SK-N-SH treated with all-trans-retinoic acid at 6 μM for 48 hours (cell line): Measurements from ENCODE around the gene NID1.

Experiments
- ATAC-seq: fragments of 200-7000 bp; cut with Tn5 transposase; 3 replicates; pipeline ENCODE4 v1.9.1; 2020; ENCODE audit warnings: mild to moderate bottlenecking, moderate library complexity
- BACH2 ChIP-seq: fragments of 250-450 bp; sonication (Bioruptor Pico); IDR thresholded peaks from 2 replicates; pipeline ENCODE4 v1.9.0; 2021; ENCODE audit warnings: mild to moderate bottlenecking, borderline replicate concordance
- CSDC2 ChIP-seq: fragments of 250-450 bp; sonication (Bioruptor Pico); IDR thresholded peaks from 2 replicates; pipeline ENCODE4 v1.5.0; 2020; ENCODE audit warnings: mild to moderate bottlenecking, moderate library complexity
- ESRRG ChIP-seq: fragments of 250-450 bp; sonication (Bioruptor Pico); IDR thresholded peaks from 2 replicates; pipeline ENCODE4 v1.6.1; 2021; ENCODE audit warnings: mild to moderate bottlenecking
- GLIS3 ChIP-seq: fragments of 250-450 bp; sonication (Bioruptor Pico); IDR thresholded peaks from 2 replicates; pipeline ENCODE4 v1.5.0; 2020; ENCODE audit warnings: mild to moderate bottlenecking, moderate library complexity
- ISL1 ChIP-seq: fragments of 250-450 bp; sonication (Bioruptor Pico); IDR thresholded peaks from 2 replicates; pipeline ENCODE4 v2.1.2; 2022; ENCODE audit warnings: mild to moderate bottlenecking, moderate library complexity
- OSR1 ChIP-seq: fragments of 250-450 bp; sonication (Bioruptor Pico); IDR thresholded peaks from 2 replicates; pipeline ENCODE4 v1.8.0; 2022; ENCODE audit warnings: moderate library complexity, mild to moderate bottlenecking, inconsistent platforms
- PATZ1 ChIP-seq: fragments of 250-450 bp; sonication (Bioruptor Pico); IDR thresholded peaks from 2 replicates; pipeline ENCODE4 v1.8.0; 2020; ENCODE audit warnings: mild to moderate bottlenecking, moderate library complexity, borderline replicate concordance
- PPARA ChIP-seq: fragments of 250-450 bp; sonication (Bioruptor Pico); IDR thresholded peaks from 2 replicates; pipeline ENCODE4 v1.5.0; 2020; ENCODE audit warnings: mild to moderate bottlenecking, borderline replicate concordance
- RARB ChIP-seq: fragments of 250-450 bp; sonication (Bioruptor Pico); IDR thresholded peaks from 2 replicates; pipeline ENCODE4 v1.8.0; 2021; ENCODE audit warnings: mild to moderate bottlenecking, moderate library complexity
- SNAI2 ChIP-seq: fragments of 250-450 bp; sonication (Bioruptor Pico); IDR thresholded peaks from 2 replicates; pipeline ENCODE4 v1.5.0; 2020; ENCODE audit warnings: mild to moderate bottlenecking, moderate library complexity
- TCF4 ChIP-seq: fragments of 250-450 bp; sonication (Bioruptor Pico); IDR thresholded peaks from 2 replicates; pipeline ENCODE4 v1.8.0; 2021; ENCODE audit warnings: mild to moderate bottlenecking, moderate library complexity, borderline replicate concordance
- TOX ChIP-seq: fragments of 250-450 bp; sonication (Bioruptor Pico); IDR thresholded peaks from 2 replicates; pipeline ENCODE4 v1.8.0; 2021; ENCODE audit warnings: mild to moderate bottlenecking, moderate library complexity, borderline replicate concordance
- ZC3H10 ChIP-seq: fragments of 250-450 bp; sonication (Bioruptor Pico); IDR thresholded peaks from 2 replicates; pipeline ENCODE4 v1.5.1; 2021; ENCODE audit warnings: mild to moderate bottlenecking, moderate library complexity
- ZFP3 ChIP-seq: fragments of 250-450 bp; sonication (Bioruptor Pico); IDR thresholded peaks from 2 replicates; pipeline ENCODE4 v1.5.0; 2020; ENCODE audit warnings: mild to moderate bottlenecking, moderate library complexity
- ZFP30 ChIP-seq: fragments of 450-650 bp; formaldehyde crosslinking; IDR thresholded peaks from 2 replicates; pipeline ENCODE4 v1.5.0; 2022; ENCODE audit warnings: mild to moderate bottlenecking, moderate library complexity
- ZNF565 ChIP-seq: fragments of 450-650 bp; formaldehyde crosslinking; conservative IDR thresholded peaks from 2 replicates; pipeline ENCODE4 v1.5.0; 2020; ENCODE audit warnings: low read depth, mild to moderate bottlenecking, moderate library complexity
- ZNF70 ChIP-seq: fragments of 450-650 bp; formaldehyde crosslinking; IDR thresholded peaks from 2 replicates; pipeline ENCODE4 v1.5.0; 2020; ENCODE audit warnings: mild to moderate bottlenecking, moderate library complexity
- ZNF8 ChIP-seq: fragments of 450-650 bp; formaldehyde crosslinking; IDR thresholded peaks from 2 replicates; pipeline ENCODE4 v1.5.0; 2020; ENCODE audit warnings: mild to moderate bottlenecking, moderate library complexity
- TF ChIP-seq, protein P1 (sequence below): fragments of 250-450 bp; sonication (Bioruptor Pico); IDR thresholded peaks from 2 replicates; pipeline ENCODE4 v1.5.0; 2020; ENCODE audit warnings: mild to moderate bottlenecking, moderate library complexity
- TF ChIP-seq, protein P2 (sequence below): fragments of 250-450 bp; sonication (Bioruptor Pico); IDR thresholded peaks from 2 replicates; pipeline ENCODE4 v1.5.1; 2021; ENCODE audit warnings: mild to moderate bottlenecking, moderate library complexity
- TF ChIP-seq, protein P3 (sequence below): fragments of 250-450 bp; sonication (Bioruptor Pico); IDR thresholded peaks from 2 replicates; pipeline ENCODE4 v1.8.0; 2021; ENCODE audit warnings: low read depth, mild to moderate bottlenecking, moderate library complexity, borderline replicate concordance
- TF ChIP-seq, protein P4 (sequence below): fragments of 250-450 bp; sonication (Bioruptor Pico); IDR thresholded peaks from 2 replicates; pipeline ENCODE4 v1.5.1; 2020; ENCODE audit warnings: low read depth, mild to moderate bottlenecking, moderate library complexity

NID1 gene

DNA sequence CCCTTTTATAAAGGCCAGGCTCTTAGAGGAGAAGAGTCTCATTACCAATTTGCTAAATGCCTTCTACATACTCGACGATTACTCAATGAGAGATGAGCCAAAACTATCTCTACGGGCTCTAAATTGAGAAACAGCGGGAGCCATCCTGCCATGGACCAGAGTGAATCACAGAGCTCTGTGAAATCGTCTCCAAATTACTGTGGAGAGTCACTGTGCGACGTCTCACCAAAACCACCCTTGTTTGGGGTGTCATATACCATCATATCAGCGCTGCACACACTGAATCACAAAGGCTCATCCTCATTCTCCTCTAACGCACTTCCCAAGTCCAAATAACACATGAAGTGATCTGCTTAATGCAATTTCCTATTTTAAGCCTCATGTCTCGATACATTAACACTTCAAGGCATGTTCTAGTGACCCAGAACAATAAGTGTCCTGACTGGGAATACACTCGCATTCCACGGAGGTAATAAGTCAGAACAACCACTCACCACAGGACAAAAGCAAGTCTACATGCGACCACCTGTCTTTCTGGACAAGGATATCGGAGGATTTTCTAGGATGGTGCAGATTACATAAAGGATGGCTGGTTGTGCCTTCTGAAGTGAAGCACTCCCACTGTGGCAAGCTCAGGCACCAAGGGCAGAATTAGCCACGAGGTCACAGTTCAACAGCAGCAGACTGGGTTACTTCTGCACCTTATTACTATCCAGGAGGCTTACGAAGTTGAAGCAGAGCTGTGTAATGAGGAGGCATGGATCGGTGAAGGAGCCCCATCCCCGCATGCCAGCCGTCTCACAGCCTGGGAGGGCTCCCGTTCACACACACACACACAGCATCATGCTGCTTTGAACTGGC, 44.3 kb downstream of the NID1 start:
- TF ChIP-seq ZNF8: no peak
- TF ChIP-seq, protein P1, sequence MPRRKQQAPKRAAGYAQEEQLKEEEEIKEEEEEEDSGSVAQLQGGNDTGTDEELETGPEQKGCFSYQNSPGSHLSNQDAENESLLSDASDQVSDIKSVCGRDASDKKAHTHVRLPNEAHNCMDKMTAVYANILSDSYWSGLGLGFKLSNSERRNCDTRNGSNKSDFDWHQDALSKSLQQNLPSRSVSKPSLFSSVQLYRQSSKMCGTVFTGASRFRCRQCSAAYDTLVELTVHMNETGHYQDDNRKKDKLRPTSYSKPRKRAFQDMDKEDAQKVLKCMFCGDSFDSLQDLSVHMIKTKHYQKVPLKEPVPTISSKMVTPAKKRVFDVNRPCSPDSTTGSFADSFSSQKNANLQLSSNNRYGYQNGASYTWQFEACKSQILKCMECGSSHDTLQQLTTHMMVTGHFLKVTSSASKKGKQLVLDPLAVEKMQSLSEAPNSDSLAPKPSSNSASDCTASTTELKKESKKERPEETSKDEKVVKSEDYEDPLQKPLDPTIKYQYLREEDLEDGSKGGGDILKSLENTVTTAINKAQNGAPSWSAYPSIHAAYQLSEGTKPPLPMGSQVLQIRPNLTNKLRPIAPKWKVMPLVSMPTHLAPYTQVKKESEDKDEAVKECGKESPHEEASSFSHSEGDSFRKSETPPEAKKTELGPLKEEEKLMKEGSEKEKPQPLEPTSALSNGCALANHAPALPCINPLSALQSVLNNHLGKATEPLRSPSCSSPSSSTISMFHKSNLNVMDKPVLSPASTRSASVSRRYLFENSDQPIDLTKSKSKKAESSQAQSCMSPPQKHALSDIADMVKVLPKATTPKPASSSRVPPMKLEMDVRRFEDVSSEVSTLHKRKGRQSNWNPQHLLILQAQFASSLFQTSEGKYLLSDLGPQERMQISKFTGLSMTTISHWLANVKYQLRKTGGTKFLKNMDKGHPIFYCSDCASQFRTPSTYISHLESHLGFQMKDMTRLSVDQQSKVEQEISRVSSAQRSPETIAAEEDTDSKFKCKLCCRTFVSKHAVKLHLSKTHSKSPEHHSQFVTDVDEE (CRISPR knock-in tag): no peak
- no peak for TF ChIP-seq CSDC2 (CRISPR knock-in tag)
- TF ChIP-seq BACH2 (CRISPR knock-in tag): no peak
- no peak for TF ChIP-seq ISL1 (CRISPR knock-in tag)
- TF ChIP-seq ZFP3: no peak
- TF ChIP-seq OSR1 (CRISPR knock-in tag): no peak
- TF ChIP-seq TOX (CRISPR knock-in tag): no peak
- TF ChIP-seq RARB: no peak
- TF ChIP-seq ZNF565 (CRISPR knock-in tag): no peak

DNA sequence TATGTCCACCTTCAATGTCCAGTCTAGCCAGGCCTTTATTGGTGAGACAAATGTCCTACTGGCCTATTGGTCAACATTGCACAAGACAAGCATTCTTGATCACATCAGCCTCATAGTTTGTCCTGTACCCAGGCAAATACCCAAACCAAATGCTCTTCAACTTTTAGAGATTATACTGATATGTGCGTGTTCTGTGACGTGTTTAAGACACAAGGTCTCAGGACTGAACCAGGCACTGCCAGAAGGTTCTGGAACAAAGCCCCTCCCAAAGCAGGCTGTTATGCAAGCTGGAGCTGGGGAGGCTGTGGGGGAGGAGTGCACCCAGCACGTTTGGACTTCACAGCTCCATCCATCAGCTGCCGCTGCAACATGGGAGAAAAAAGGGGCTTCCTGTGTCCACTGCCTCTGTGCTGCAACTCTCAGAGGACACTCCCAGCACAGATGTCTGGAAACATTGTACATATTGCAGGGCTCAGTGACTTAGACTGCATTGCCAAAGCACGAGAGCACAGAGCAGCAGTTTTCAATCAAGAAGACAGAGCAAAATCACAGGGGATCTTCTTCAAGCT, 45.9 kb downstream of the NID1 start:
- ATAC-seq: no peak
- TF ChIP-seq ZNF8 (no peak), TCF4 (CRISPR knock-in tag) (no peak), ZC3H10 (no peak), BACH2 (CRISPR knock-in tag) (no peak), ESRRG (CRISPR knock-in tag) (no peak), ISL1 (CRISPR knock-in tag) (no peak), ZFP30 (no peak), ZNF70 (CRISPR knock-in tag) (no peak), PATZ1 (CRISPR knock-in tag) (no peak), ZNF565 (CRISPR knock-in tag) (no peak)
- TF ChIP-seq, protein P2, sequence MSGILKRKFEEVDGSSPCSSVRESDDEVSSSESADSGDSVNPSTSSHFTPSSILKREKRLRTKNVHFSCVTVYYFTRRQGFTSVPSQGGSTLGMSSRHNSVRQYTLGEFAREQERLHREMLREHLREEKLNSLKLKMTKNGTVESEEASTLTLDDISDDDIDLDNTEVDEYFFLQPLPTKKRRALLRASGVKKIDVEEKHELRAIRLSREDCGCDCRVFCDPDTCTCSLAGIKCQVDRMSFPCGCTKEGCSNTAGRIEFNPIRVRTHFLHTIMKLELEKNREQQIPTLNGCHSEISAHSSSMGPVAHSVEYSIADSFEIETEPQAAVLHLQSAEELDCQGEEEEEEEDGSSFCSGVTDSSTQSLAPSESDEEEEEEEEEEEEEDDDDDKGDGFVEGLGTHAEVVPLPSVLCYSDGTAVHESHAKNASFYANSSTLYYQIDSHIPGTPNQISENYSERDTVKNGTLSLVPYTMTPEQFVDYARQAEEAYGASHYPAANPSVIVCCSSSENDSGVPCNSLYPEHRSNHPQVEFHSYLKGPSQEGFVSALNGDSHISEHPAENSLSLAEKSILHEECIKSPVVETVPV (CRISPR knock-in tag): no peak
- TF ChIP-seq, protein P3, sequence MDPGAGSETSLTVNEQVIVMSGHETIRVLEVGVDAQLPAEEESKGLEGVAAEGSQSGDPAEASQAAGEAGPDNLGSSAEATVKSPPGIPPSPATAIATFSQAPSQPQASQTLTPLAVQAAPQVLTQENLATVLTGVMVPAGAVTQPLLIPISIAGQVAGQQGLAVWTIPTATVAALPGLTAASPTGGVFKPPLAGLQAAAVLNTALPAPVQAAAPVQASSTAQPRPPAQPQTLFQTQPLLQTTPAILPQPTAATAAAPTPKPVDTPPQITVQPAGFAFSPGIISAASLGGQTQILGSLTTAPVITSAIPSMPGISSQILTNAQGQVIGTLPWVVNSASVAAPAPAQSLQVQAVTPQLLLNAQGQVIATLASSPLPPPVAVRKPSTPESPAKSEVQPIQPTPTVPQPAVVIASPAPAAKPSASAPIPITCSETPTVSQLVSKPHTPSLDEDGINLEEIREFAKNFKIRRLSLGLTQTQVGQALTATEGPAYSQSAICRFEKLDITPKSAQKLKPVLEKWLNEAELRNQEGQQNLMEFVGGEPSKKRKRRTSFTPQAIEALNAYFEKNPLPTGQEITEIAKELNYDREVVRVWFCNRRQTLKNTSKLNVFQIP (CRISPR knock-in tag): no peak

More for the DNA sequence above, 44.3 kb downstream of the NID1 start:
- no peak for ATAC-seq

DNA sequence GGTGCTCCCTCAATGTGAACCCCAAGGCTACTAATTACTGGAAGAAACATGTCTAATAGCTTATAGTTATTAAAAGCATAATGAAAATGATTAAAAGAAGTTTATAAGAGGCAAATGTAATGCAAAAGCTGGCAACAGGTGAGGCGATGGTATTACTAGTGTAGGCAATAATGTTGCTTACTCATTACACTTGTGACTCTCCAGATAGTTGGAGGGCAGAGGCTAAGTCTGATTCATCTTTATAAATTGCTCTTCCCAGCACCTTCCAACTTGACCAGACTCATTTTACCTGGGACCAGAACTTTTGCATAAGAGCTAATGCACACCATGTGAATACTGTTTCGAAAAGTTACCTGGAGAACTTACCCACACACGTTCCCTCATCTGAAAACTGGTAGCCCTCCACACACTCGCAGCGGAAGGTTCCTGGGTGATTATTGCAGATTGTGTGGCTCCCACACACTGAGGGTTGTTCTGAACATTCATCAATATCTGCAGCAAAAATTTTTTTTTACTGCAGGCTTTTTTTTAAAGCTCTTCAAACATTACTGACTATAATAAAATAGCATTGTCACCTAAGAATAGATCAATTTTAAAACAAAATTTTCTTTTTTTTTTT, 48.0 kb downstream of the NID1 start:
- peak; percentile 45; the same call in 2 of the 3 replicates for ATAC-seq
- TF ChIP-seq ZFP3: no peak
- no peak for TF ChIP-seq TOX (CRISPR knock-in tag)
- TF ChIP-seq PPARA (CRISPR knock-in tag): no peak
- no peak for TF ChIP-seq CSDC2 (CRISPR knock-in tag)
- no peak for TF ChIP-seq PATZ1 (CRISPR knock-in tag)
- TF ChIP-seq TCF4 (CRISPR knock-in tag): no peak
- TF ChIP-seq, protein P2 (CRISPR knock-in tag): no peak
- TF ChIP-seq ZNF8: no peak
- TF ChIP-seq GLIS3 (CRISPR knock-in tag): no peak
- no peak for TF ChIP-seq SNAI2 (CRISPR knock-in tag)
- no peak for TF ChIP-seq BACH2 (CRISPR knock-in tag)
- TF ChIP-seq, protein P4, sequence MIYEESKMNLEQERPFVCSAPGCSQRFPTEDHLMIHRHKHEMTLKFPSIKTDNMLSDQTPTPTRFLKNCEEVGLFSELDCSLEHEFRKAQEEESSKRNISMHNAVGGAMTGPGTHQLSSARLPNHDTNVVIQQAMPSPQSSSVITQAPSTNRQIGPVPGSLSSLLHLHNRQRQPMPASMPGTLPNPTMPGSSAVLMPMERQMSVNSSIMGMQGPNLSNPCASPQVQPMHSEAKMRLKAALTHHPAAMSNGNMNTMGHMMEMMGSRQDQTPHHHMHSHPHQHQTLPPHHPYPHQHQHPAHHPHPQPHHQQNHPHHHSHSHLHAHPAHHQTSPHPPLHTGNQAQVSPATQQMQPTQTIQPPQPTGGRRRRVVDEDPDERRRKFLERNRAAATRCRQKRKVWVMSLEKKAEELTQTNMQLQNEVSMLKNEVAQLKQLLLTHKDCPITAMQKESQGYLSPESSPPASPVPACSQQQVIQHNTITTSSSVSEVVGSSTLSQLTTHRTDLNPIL (CRISPR knock-in tag): no peak
- TF ChIP-seq, all 23 proteins: peak for 0
